HEK293 (cell line): Measurements from ENCODE around the gene PDE1C.

Experiments used
- BCL11A ChIP-seq: fragments of 450-650 bp; formaldehyde crosslinking; IDR thresholded peaks from 2 replicates; pipeline ENCODE4 v1.5.1; 2016; ENCODE audit warnings: low read depth, missing biosample characterization, missing genetic modification characterization
- PRDM4 ChIP-seq: fragments of 450-650 bp; formaldehyde crosslinking; IDR thresholded peaks from 2 replicates; pipeline ENCODE4 v1.5.1; 2017; ENCODE audit warnings: missing biosample characterization, missing genetic modification characterization
- SP2 ChIP-seq: fragments of 450-650 bp; formaldehyde crosslinking; IDR thresholded peaks from 2 replicates; pipeline ENCODE4 v1.5.1; 2016; ENCODE audit warnings: missing biosample characterization, missing genetic modification characterization
- TRIM28 ChIP-seq: IDR thresholded peaks from 2 replicates; pipeline ENCODE4 v1.6.1; 2011; ENCODE audit warnings: low read length, control low read depth, borderline replicate concordance
- ZBTB7A ChIP-seq: fragments of 450-650 bp; formaldehyde crosslinking; IDR thresholded peaks from 2 replicates; pipeline ENCODE4 v1.5.1; 2016; ENCODE audit warnings: low read depth, missing biosample characterization, missing genetic modification characterization
- ZFP3 ChIP-seq: fragments of 450-650 bp; formaldehyde crosslinking; IDR thresholded peaks from 2 replicates; pipeline ENCODE4 v1.5.1; 2016; ENCODE audit warnings: low read depth, missing biosample characterization, missing genetic modification characterization
- ZNF24 ChIP-seq: fragments of 450-650 bp; formaldehyde crosslinking; IDR thresholded peaks from 2 replicates; pipeline ENCODE4 v1.5.1; 2016; ENCODE audit warnings: missing biosample characterization, missing genetic modification characterization
- ZNF704 ChIP-seq: fragments of 450-650 bp; formaldehyde crosslinking; IDR thresholded peaks from 2 replicates; pipeline ENCODE4 v1.5.1; 2016; ENCODE audit warnings: missing biosample characterization, missing genetic modification characterization
- ZNF768 ChIP-seq: fragments of 450-650 bp; formaldehyde crosslinking; IDR thresholded peaks from 2 replicates; pipeline ENCODE4 v1.5.1; 2018; ENCODE audit warnings: missing biosample characterization, mild to moderate bottlenecking, missing genetic modification characterization
- ZNF777 ChIP-seq: fragments of 450-650 bp; formaldehyde crosslinking; IDR thresholded peaks from 2 replicates; pipeline ENCODE4 v1.5.1; 2017; ENCODE audit warnings: missing biosample characterization, missing genetic modification characterization, borderline replicate concordance
- ZNF791 ChIP-seq: fragments of 450-650 bp; formaldehyde crosslinking; IDR thresholded peaks from 2 replicates; pipeline ENCODE4 v1.5.1; 2016; ENCODE audit warnings: missing biosample characterization, missing genetic modification characterization
- TF ChIP-seq, protein P1 (sequence below): fragments of 450-650 bp; formaldehyde crosslinking; IDR thresholded peaks from 2 replicates; pipeline ENCODE4 v1.5.1; 2016; ENCODE audit warnings: missing biosample characterization, missing genetic modification characterization
- TF ChIP-seq, protein P2 (sequence below): fragments of 450-650 bp; formaldehyde crosslinking; IDR thresholded peaks from 2 replicates; pipeline ENCODE4 v1.5.1; 2016; ENCODE audit warnings: missing biosample characterization, missing genetic modification characterization
- TF ChIP-seq, protein P3 (sequence below): fragments of 450-650 bp; formaldehyde crosslinking; IDR thresholded peaks from 2 replicates; pipeline ENCODE4 v1.5.1; 2016; ENCODE audit warnings: missing biosample characterization, missing genetic modification characterization, borderline replicate concordance

- TF ChIP-seq PRDM4 (tag by site-specific recombination) (no peak), SP2 (no peak), ZNF704 (tag by site-specific recombination) (no peak), BCL11A (tag by site-specific recombination) (no peak), ZNF768 (no peak), ZNF777 (no peak), ZNF791 (tag by site-specific recombination) (no peak), ZFP3 (no peak), ZBTB7A (tag by site-specific recombination) (no peak), TRIM28 (no peak), ZNF24 (no peak)
- TF ChIP-seq, protein P1, sequence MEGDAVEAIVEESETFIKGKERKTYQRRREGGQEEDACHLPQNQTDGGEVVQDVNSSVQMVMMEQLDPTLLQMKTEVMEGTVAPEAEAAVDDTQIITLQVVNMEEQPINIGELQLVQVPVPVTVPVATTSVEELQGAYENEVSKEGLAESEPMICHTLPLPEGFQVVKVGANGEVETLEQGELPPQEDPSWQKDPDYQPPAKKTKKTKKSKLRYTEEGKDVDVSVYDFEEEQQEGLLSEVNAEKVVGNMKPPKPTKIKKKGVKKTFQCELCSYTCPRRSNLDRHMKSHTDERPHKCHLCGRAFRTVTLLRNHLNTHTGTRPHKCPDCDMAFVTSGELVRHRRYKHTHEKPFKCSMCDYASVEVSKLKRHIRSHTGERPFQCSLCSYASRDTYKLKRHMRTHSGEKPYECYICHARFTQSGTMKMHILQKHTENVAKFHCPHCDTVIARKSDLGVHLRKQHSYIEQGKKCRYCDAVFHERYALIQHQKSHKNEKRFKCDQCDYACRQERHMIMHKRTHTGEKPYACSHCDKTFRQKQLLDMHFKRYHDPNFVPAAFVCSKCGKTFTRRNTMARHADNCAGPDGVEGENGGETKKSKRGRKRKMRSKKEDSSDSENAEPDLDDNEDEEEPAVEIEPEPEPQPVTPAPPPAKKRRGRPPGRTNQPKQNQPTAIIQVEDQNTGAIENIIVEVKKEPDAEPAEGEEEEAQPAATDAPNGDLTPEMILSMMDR (tag by site-specific recombination) = no peak
- TF ChIP-seq, protein P2, sequence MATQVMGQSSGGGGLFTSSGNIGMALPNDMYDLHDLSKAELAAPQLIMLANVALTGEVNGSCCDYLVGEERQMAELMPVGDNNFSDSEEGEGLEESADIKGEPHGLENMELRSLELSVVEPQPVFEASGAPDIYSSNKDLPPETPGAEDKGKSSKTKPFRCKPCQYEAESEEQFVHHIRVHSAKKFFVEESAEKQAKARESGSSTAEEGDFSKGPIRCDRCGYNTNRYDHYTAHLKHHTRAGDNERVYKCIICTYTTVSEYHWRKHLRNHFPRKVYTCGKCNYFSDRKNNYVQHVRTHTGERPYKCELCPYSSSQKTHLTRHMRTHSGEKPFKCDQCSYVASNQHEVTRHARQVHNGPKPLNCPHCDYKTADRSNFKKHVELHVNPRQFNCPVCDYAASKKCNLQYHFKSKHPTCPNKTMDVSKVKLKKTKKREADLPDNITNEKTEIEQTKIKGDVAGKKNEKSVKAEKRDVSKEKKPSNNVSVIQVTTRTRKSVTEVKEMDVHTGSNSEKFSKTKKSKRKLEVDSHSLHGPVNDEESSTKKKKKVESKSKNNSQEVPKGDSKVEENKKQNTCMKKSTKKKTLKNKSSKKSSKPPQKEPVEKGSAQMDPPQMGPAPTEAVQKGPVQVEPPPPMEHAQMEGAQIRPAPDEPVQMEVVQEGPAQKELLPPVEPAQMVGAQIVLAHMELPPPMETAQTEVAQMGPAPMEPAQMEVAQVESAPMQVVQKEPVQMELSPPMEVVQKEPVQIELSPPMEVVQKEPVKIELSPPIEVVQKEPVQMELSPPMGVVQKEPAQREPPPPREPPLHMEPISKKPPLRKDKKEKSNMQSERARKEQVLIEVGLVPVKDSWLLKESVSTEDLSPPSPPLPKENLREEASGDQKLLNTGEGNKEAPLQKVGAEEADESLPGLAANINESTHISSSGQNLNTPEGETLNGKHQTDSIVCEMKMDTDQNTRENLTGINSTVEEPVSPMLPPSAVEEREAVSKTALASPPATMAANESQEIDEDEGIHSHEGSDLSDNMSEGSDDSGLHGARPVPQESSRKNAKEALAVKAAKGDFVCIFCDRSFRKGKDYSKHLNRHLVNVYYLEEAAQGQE = no peak
- TF ChIP-seq, protein P3, sequence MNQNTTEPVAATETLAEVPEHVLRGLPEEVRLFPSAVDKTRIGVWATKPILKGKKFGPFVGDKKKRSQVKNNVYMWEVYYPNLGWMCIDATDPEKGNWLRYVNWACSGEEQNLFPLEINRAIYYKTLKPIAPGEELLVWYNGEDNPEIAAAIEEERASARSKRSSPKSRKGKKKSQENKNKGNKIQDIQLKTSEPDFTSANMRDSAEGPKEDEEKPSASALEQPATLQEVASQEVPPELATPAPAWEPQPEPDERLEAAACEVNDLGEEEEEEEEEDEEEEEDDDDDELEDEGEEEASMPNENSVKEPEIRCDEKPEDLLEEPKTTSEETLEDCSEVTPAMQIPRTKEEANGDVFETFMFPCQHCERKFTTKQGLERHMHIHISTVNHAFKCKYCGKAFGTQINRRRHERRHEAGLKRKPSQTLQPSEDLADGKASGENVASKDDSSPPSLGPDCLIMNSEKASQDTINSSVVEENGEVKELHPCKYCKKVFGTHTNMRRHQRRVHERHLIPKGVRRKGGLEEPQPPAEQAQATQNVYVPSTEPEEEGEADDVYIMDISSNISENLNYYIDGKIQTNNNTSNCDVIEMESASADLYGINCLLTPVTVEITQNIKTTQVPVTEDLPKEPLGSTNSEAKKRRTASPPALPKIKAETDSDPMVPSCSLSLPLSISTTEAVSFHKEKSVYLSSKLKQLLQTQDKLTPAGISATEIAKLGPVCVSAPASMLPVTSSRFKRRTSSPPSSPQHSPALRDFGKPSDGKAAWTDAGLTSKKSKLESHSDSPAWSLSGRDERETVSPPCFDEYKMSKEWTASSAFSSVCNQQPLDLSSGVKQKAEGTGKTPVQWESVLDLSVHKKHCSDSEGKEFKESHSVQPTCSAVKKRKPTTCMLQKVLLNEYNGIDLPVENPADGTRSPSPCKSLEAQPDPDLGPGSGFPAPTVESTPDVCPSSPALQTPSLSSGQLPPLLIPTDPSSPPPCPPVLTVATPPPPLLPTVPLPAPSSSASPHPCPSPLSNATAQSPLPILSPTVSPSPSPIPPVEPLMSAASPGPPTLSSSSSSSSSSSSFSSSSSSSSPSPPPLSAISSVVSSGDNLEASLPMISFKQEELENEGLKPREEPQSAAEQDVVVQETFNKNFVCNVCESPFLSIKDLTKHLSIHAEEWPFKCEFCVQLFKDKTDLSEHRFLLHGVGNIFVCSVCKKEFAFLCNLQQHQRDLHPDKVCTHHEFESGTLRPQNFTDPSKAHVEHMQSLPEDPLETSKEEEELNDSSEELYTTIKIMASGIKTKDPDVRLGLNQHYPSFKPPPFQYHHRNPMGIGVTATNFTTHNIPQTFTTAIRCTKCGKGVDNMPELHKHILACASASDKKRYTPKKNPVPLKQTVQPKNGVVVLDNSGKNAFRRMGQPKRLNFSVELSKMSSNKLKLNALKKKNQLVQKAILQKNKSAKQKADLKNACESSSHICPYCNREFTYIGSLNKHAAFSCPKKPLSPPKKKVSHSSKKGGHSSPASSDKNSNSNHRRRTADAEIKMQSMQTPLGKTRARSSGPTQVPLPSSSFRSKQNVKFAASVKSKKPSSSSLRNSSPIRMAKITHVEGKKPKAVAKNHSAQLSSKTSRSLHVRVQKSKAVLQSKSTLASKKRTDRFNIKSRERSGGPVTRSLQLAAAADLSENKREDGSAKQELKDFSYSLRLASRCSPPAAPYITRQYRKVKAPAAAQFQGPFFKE = no peak
Observed at GRCh38 chr7:31850601-31851000, 219.6 kb downstream of the PDE1C start.
